Progenitor cell of endocrine pancreas (in vitro differentiated cells): ENCODE results near the gene ABCB11. TPM values are rescaled to one million over a fixed set of nuclear protein-coding genes. Genes with fewer than 3 reads are reported as not detected.

Source experiments
- DNase-seq: peaks from one replicate; pipeline ENCODE4 v3.0.0; 2021; ENCODE audit warnings: low spot score; ENCODE audit not compliant: unreplicated experiment
- H3K27ac Mint-ChIP-seq: 2 replicates; pipeline ENCODE4 v1.8.0; 2021; ENCODE audit warnings: mild to moderate bottlenecking, moderate library complexity, mixed read lengths
- H3K27me3 Mint-ChIP-seq: 2 replicates; pipeline ENCODE4 v1.8.0; 2021; ENCODE audit warnings: mixed read lengths
- H3K36me3 Mint-ChIP-seq: 2 replicates; pipeline ENCODE4 v1.8.0; 2022; ENCODE audit warnings: mixed read lengths; ENCODE audit not compliant: insufficient read depth
- H3K4me1 Mint-ChIP-seq: 2 replicates; pipeline ENCODE4 v1.8.0; 2021; ENCODE audit warnings: low read depth, mixed read lengths
- H3K4me3 Mint-ChIP-seq: 2 replicates; pipeline ENCODE4 v1.8.0; 2021; ENCODE audit warnings: low read depth, mild to moderate bottlenecking, moderate library complexity, mixed read lengths
- H3K9me3 Mint-ChIP-seq: 2 replicates; pipeline ENCODE4 v1.8.0; 2021; ENCODE audit warnings: low read depth, mixed read lengths
- long read RNA-seq: library from polyadenylated mRNA; unstranded; transcript quantifications from one replicate; pipeline ENCODE4 v2.0.0, GENCODE V29; 2020
- total RNA-seq: library from RNA; stranded (reverse); gene quantifications from 2 replicates; pipeline ENCODE4 v1.2.1, GENCODE V29; 2021
- TF ChIP-seq, protein P1 (sequence below): fragments of 200-600 bp; sonication (generic); IDR thresholded peaks from one replicate; pipeline ENCODE4 v1.5.0; 2021; ENCODE audit warnings: antibody characterized with exemption, mild to moderate bottlenecking; ENCODE audit not compliant: unreplicated experiment

The ABCB11 gene
- 0.09 and 0.24 TPM in 2 replicates for total RNA-seq
- long read RNA-seq, result 0 reads

GRCh38 chr2:169031202-169031601, at the start of gene ABCB11:
ABCB11 (minus strand) TSS chr2:169031324; CDS start chr2:169018125, 13,199 bp downstream.
- Mint-ChIP-seq H3K27ac (no peak within 1 kb of the TSS), H3K36me3 (no peaks in the 10 kb centered on the region), H3K4me3 (no peak within 1 kb of the TSS), H3K27me3 (peaks cover 13% of the 10 kb centered on the region), H3K9me3 (no peaks in the 10 kb centered on the region), H3K4me1 (peaks cover 3% of the 10 kb centered on the region)
- TF ChIP-seq, protein P1, sequence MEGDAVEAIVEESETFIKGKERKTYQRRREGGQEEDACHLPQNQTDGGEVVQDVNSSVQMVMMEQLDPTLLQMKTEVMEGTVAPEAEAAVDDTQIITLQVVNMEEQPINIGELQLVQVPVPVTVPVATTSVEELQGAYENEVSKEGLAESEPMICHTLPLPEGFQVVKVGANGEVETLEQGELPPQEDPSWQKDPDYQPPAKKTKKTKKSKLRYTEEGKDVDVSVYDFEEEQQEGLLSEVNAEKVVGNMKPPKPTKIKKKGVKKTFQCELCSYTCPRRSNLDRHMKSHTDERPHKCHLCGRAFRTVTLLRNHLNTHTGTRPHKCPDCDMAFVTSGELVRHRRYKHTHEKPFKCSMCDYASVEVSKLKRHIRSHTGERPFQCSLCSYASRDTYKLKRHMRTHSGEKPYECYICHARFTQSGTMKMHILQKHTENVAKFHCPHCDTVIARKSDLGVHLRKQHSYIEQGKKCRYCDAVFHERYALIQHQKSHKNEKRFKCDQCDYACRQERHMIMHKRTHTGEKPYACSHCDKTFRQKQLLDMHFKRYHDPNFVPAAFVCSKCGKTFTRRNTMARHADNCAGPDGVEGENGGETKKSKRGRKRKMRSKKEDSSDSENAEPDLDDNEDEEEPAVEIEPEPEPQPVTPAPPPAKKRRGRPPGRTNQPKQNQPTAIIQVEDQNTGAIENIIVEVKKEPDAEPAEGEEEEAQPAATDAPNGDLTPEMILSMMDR, result no peak
- no peak for DNase-seq

GRCh38 chr2:169080250-169081069, 49.3 kb upstream of the ABCB11 start:
- Mint-ChIP-seq H3K9me3 (peaks cover 15% of the 10 kb centered on the region), H3K4me3 (no peak overlapping the region), H3K4me1 (no peaks in the 10 kb centered on the region), H3K27me3 (no peaks in the 10 kb centered on the region), H3K36me3 (no peaks in the 10 kb centered on the region), H3K27ac (no peak overlapping the region)
- TF ChIP-seq, protein P1, result no peak
- DNase-seq, result no peak

GRCh38 chr2:169077674-169078240, 46.6 kb upstream of the ABCB11 start:
- no peaks in the 10 kb centered on the region for H3K27me3 Mint-ChIP-seq
- DNase-seq, result no peak
- TF ChIP-seq, protein P1, result no peak
- no peaks in the 10 kb centered on the region for H3K9me3 Mint-ChIP-seq
- no peaks in the 10 kb centered on the region for H3K36me3 Mint-ChIP-seq
- H3K4me1 Mint-ChIP-seq, result no peaks in the 10 kb centered on the region
- no peak overlapping the region for H3K27ac Mint-ChIP-seq
- no peak overlapping the region for H3K4me3 Mint-ChIP-seq

- H3K4me1 Mint-ChIP-seq, result no peaks in the 10 kb centered on the region
- H3K27ac Mint-ChIP-seq, result no peak overlapping the region
- TF ChIP-seq, protein P1, result no peak
- no peak for DNase-seq
- H3K27me3 Mint-ChIP-seq, result no peaks in the 10 kb centered on the region
- no peaks in the 10 kb centered on the region for H3K9me3 Mint-ChIP-seq
- H3K4me3 Mint-ChIP-seq, result no peak overlapping the region
- H3K36me3 Mint-ChIP-seq, result no peaks in the 10 kb centered on the region
Observed at GRCh38 chr2:169073963-169074751, 43.0 kb upstream of the ABCB11 start.
